GM12864 (cell line): ENCODE measurements around the gene PCK2.

Experiments used
- DNase-seq: peaks from one replicate; pipeline ENCODE4 v3.0.0-alpha.2; 2011; ENCODE audit warnings: low read depth
- H3K4me3 ChIP-seq: 2 replicates; pipeline ENCODE4 v1.5.1; 2011; ENCODE audit warnings: mild to moderate bottlenecking, low read depth, low read length, control low read depth
- CTCF ChIP-seq: IDR thresholded peaks from 2 replicates; pipeline ENCODE4 v1.5.1; 2011; ENCODE audit warnings: low read depth, mild to moderate bottlenecking, moderate library complexity, low read length, control low read depth, inconsistent platforms; ENCODE audit errors: missing control alignments

PCK2 gene

GRCh38 chr14:24067133-24068082 lies 26.7 kb upstream of the PCK2 start:
- no peak for DNase-seq
- TF ChIP-seq CTCF: no peak
- no peak overlapping the region for H3K4me3 ChIP-seq

- no peak for DNase-seq
- no peak overlapping the region for H3K4me3 ChIP-seq
- TF ChIP-seq CTCF: no peak
Observed at GRCh38 chr14:24068711-24069410, 25.2 kb upstream of the PCK2 start.

GRCh38 chr14:24069411-24069735 lies 24.7 kb upstream of the PCK2 start:
- no peak overlapping the region for H3K4me3 ChIP-seq
- DNase-seq: no peak
- TF ChIP-seq CTCF: no peak

GRCh38 chr14:24070285-24071143 lies 23.6 kb upstream of the PCK2 start:
- no peak for TF ChIP-seq CTCF
- DNase-seq: no peak
- H3K4me3 ChIP-seq: no peak overlapping the region

GRCh38 chr14:24071144-24071697 lies 22.9 kb upstream of the PCK2 start, which contains the start of gene CPNE6:
Gene CPNE6, plus strand, starts transcription at chr14:24071562. Its CDS starts 1,375 bp downstream, at chr14:24072937.
- no peak for TF ChIP-seq CTCF
- no peak within 1 kb of the TSS for H3K4me3 ChIP-seq
- DNase-seq: no peak

GRCh38 chr14:24071836-24072430 lies 22.2 kb upstream of the PCK2 start:
- TF ChIP-seq CTCF: no peak
- DNase-seq: no peak
- no peak overlapping the region for H3K4me3 ChIP-seq
